Lung (tissue), 16 donors: ENCODE results near the gene VARS1. TPM values are rescaled to one million over a fixed set of nuclear protein-coding genes. Genes with fewer than 3 reads are reported as not detected.
"Not testable (repeated sequence)": the region's sequence is repeated elsewhere in the genome, so short reads cannot be mapped to it uniquely, and the experiment has no call there.

Source experiments
- ATAC-seq: fragments of 200-7000 bp; cut with Tn5 transposase; one replicate; pipeline ENCODE4 v1.9.1; 2020; ENCODE audit warnings: moderate number of reproducible peaks; ENCODE audit not compliant: insufficient read depth, low FRiP score
- DNase-seq, 3 donors: peaks; one replicate each; pipeline ENCODE4 v3.0.0-alpha.2; 2013 to 2017
- H3K27ac ChIP-seq, 2 donors: one replicate each; pipeline ENCODE4 v1.5.1; 2013; ENCODE audit warnings: mild to moderate bottlenecking in 2 of 2, moderate library complexity in 2 of 2, control low read depth in 1 of 2, inconsistent platforms in 1 of 2, low read depth in 1 of 2, low read length in 1 of 2
- H3K27me3 ChIP-seq, 3 donors: one replicate each; pipeline ENCODE4 v1.5.1; 2013; ENCODE audit warnings: low read length in 2 of 3; ENCODE audit not compliant: control insufficient read depth in 3 of 3, insufficient read depth in 3 of 3
- H3K36me3 ChIP-seq, 4 donors: one replicate each; pipeline ENCODE4 v1.5.1; 2013; ENCODE audit warnings: low read length in 4 of 4, mild to moderate bottlenecking in 1 of 4, moderate library complexity in 1 of 4; ENCODE audit not compliant: control insufficient read depth in 4 of 4, insufficient read depth in 4 of 4
- H3K4me1 ChIP-seq, 5 donors: one replicate each; pipeline ENCODE4 v1.5.1; 2013; ENCODE audit warnings: low read length in 5 of 5, mild to moderate bottlenecking in 2 of 5, moderate library complexity in 1 of 5; ENCODE audit not compliant: control insufficient read depth in 5 of 5, insufficient read depth in 5 of 5
- H3K4me3 ChIP-seq: one replicate; pipeline ENCODE4 v1.5.1; 2013; ENCODE audit warnings: mild to moderate bottlenecking, control low read depth, moderate library complexity
- H3K9ac ChIP-seq, 2 donors: one replicate each; pipeline ENCODE4 v1.5.1; 2013; ENCODE audit warnings: low read length in 2 of 2, control low read depth in 1 of 2; ENCODE audit not compliant: insufficient read depth in 1 of 2
- H3K9me3 ChIP-seq, 4 donors: one replicate each; pipeline ENCODE4 v1.5.1; 2013; ENCODE audit warnings: low read length in 3 of 4, mild to moderate bottlenecking in 1 of 4, moderate library complexity in 1 of 4; ENCODE audit not compliant: control insufficient read depth in 4 of 4, insufficient read depth in 3 of 4
- WGBS, 2 donors: extraction: QIAGEN DNeasy Blood & Tissue Kit; methylation state at CpG; one replicate each; pipeline ENCODE4 v1.1.7; 2013; 5-methylcytosine and 5-hydroxymethylcytosine counted together
- long read RNA-seq, 5 donors: transcript quantifications; one replicate each; lab custom pipeline, GENCODE V29; 2026
- polyA plus RNA-seq, 2 donors: library from polyadenylated mRNA; stranded (reverse); fragments of 200-250 nt; gene quantifications; one replicate each; pipeline ENCODE4 v1.2.1, GENCODE V29; 2013
- total RNA-seq, 2 donors: library from RNA; depleted of rRNA in 1 of 2; stranded (reverse); fragments of >200 nt in 1 of 2; gene quantifications; one replicate each; pipeline ENCODE4 v1.2.1, GENCODE V29; 2014 to 2021
- TF ChIP-seq, protein P1 (sequence below): IDR thresholded peaks from 2 replicates; pipeline ENCODE4 v1.5.1; 2012; ENCODE audit warnings: mild to moderate bottlenecking; ENCODE audit errors: control extremely low read depth, extremely low read depth
- donor health status: control.
- donor health status: control.
- donor health status: Bipolar disorder and iron deficiency.
- donor health status: healthy.
- donor health status: DM: yes; HTN: yes; CAD: no.

The VARS1 gene
- total RNA-seq (10 to 100 TPM; 32.2 to 95.4 TPM), polyA plus RNA-seq (10 to 100 TPM; 36.3 to 45.8 TPM)
- long read RNA-seq, donor 1, partial matches to known transcripts, result 10 of 11 reads
- long read RNA-seq, donor 1, other reads (novel, unspliced or antisense), result 0 of 11 reads
- long read RNA-seq, donor 2, result 0 reads
- long read RNA-seq, donor 3, full-length matches to known transcripts, result 1 of 687 reads
- long read RNA-seq, donor 3, partial matches to known transcripts, result 416 of 687 reads
- long read RNA-seq, donor 3, other reads (novel, unspliced or antisense), result 270 of 687 reads
- long read RNA-seq, donor 4, partial matches to known transcripts, result 5 of 5 reads
- long read RNA-seq, donor 4, other reads (novel, unspliced or antisense), result 0 of 5 reads
- long read RNA-seq, donor 5, full-length matches to known transcripts, result 3 of 22 reads
- long read RNA-seq, donor 5, partial matches to known transcripts, result 19 of 22 reads
- long read RNA-seq, donor 5, other reads (novel, unspliced or antisense), result 0 of 22 reads

DNA sequence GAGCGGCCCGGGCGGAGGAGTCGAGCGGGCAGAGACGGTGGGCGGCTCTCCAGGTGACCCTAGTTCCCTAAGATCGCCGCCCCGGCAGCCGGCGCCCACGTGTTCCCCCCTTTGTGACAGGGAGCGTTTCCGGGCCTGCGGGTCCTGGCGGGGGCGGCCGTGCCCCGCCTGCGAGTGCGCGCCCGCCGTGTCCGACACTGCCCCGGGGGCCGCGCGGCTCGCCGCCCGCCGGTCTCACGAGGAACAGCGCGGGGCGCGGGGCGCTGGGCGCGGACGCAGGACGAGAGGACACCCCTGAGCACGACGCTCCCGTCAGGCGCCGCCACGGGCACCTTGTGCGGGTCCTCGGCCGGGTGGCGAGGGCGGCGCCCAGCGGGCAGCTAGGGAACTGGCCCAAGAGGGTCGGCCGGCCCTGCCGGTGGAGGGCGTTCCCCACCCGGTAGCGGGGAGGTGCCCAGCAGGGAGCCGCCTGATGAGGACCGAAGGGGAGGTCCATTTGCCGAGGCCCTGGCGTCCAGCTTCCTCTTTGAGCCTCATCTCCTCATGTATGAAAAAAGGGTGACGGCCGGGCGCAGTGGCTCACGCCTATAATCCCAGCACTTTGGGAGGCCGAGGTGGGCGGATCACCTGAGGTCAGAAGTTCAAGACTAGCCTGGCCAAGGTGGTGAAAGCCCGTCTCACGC is at the start of gene VARS1:
Gene VARS1, minus strand, starts transcription at position 137 of the 683 bp plus-strand sequence. CDS start 535 bp downstream, outside the sequence.
- Histone ChIP-seq H3K9me3 (no peaks in the 10 kb centered on the region), H3K9ac (peak within 1 kb of the TSS; percentile 78 to 84), H3K4me3 (peak within 1 kb of the TSS; percentile 71), H3K36me3 (peaks cover 0 to 14% (median 11%) of the 10 kb centered on the region in 4 donors), H3K27ac (peak within 1 kb of the TSS; percentile 97 to 99), H3K4me1 (peaks cover 0 to 13% (median 5%) of the 10 kb centered on the region in 5 donors), H3K27me3 (no peaks in the 10 kb centered on the region)
- DNase-seq (peak; percentile 87 to 93 (median 91)), ATAC-seq (peak; percentile 97)
- WGBS, 2 donors, result 0 to 1% methylated on average over 50 to 75 of the region's 75 CpGs
- TF ChIP-seq, protein P1, sequence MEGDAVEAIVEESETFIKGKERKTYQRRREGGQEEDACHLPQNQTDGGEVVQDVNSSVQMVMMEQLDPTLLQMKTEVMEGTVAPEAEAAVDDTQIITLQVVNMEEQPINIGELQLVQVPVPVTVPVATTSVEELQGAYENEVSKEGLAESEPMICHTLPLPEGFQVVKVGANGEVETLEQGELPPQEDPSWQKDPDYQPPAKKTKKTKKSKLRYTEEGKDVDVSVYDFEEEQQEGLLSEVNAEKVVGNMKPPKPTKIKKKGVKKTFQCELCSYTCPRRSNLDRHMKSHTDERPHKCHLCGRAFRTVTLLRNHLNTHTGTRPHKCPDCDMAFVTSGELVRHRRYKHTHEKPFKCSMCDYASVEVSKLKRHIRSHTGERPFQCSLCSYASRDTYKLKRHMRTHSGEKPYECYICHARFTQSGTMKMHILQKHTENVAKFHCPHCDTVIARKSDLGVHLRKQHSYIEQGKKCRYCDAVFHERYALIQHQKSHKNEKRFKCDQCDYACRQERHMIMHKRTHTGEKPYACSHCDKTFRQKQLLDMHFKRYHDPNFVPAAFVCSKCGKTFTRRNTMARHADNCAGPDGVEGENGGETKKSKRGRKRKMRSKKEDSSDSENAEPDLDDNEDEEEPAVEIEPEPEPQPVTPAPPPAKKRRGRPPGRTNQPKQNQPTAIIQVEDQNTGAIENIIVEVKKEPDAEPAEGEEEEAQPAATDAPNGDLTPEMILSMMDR, result peak; percentile 57

DNA sequence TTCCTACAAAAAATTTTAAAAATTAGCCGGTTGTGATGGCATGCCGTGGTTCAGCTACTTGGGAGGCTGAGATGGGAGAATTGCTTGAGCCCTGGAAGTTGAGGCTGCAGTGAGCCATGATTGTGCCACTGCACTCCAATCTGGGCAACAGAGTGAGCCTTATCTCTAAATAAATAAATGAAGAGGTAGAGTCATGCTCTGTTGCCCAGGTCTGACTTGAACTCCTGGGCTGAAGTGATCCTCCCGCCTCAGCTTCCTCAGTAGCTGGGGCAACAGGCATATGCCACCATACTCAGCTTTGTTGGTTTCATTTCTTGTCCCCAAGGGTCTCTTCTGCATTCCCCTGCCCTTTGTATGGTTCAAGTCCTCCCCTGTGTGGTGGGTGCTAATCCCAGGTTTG is 49.0 kb upstream of the VARS1 start:
- TF ChIP-seq, protein P1, result no peak
- 93 to 95% methylated on average over 3 of the region's 3 CpGs for WGBS, 2 donors
- no peak overlapping the region for H3K27ac ChIP-seq
- no peaks in the 10 kb centered on the region for H3K4me1 ChIP-seq
- no peak overlapping the region for H3K4me3 ChIP-seq
- H3K9me3 ChIP-seq, result no peaks in the 10 kb centered on the region
- DNase-seq (no peak), ATAC-seq (no peak)
- H3K27me3 ChIP-seq, result no peaks in the 10 kb centered on the region
- no peak overlapping the region for H3K9ac ChIP-seq
- peaks cover 5 to 11% (median 7%) of the 10 kb centered on the region in 4 donors for H3K36me3 ChIP-seq

DNA sequence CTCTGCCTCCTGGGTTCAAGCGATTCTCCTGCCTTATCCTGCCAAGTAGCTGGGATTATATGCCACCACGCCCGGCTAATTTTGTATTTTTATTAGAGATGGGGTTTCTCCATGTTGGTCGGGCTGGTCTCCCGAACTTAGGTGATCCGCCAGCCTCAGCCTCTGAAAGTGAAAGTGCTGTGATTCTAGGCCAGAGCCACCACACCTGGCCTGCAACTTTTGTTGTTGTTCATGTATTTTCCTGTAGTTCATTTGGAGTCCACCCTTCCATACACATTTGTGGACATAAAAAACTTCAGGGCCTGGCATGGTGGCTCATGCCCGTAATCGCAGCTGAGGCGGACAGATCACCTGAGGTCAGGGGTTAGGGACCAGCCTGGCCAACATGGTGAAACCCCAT is 46.5 kb upstream of the VARS1 start:
- H3K36me3 ChIP-seq, result peaks cover 16 to 30% (median 27%) of the 10 kb centered on the region in 4 donors
- TF ChIP-seq, protein P1, result no peak
- H3K4me3 ChIP-seq, result no peak overlapping the region
- H3K27me3 ChIP-seq, result no peaks in the 10 kb centered on the region
- H3K4me1 ChIP-seq, result peaks cover under 1 to 11% (median 7%) of the 10 kb centered on the region in 5 donors
- WGBS, 2 donors, result 94 to 95% methylated on average over 9 of the region's 9 CpGs
- no peaks in the 10 kb centered on the region for H3K9me3 ChIP-seq
- no peak overlapping the region for H3K27ac ChIP-seq
- ATAC-seq (no peak), DNase-seq (no peak)
- H3K9ac ChIP-seq, result no peak overlapping the region

DNA sequence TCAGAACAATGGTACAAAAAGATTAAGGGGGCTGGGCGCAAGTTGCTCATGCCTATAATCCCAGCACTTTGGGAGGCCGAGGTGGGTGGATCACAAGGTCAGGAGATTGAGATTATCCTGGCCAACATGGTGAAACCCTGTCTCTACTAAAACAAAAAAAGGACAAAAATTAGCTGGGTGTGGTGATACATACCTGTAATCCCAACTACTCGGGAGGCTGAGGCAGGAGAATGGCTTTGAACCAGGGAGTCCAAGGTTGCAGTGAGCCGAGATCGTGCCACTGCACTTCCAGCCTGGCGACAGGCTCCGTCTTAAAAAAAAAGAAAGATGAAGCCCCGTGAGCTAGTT is 44.2 kb upstream of the VARS1 start:
- not testable (repeated sequence) for DNase-seq, H3K9ac ChIP-seq, H3K27ac ChIP-seq, H3K9me3 ChIP-seq, H3K27me3 ChIP-seq, H3K4me3 ChIP-seq, ATAC-seq
- Histone ChIP-seq H3K36me3 (peaks cover 16 to 38% (median 32%) of the 10 kb centered on the region in 4 donors), H3K4me1 (peaks cover 7 to 24% (median 11%) of the 10 kb centered on the region in 5 donors)
- 91 to 96% methylated on average over 8 of the region's 8 CpGs for WGBS, 2 donors
